Measurements from ENCODE around the gene FNDC3B. TPM values are rescaled to one million over a fixed set of nuclear protein-coding genes. Genes with fewer than 3 reads are reported as not detected.
"Not testable (repeated sequence)": the region's sequence is repeated elsewhere in the genome, so short reads cannot be mapped to it uniquely, and the experiment has no call there.

FNDC3B gene
- total RNA-seq, 1 donor from 2014 or later: 153 TPM

DNA sequence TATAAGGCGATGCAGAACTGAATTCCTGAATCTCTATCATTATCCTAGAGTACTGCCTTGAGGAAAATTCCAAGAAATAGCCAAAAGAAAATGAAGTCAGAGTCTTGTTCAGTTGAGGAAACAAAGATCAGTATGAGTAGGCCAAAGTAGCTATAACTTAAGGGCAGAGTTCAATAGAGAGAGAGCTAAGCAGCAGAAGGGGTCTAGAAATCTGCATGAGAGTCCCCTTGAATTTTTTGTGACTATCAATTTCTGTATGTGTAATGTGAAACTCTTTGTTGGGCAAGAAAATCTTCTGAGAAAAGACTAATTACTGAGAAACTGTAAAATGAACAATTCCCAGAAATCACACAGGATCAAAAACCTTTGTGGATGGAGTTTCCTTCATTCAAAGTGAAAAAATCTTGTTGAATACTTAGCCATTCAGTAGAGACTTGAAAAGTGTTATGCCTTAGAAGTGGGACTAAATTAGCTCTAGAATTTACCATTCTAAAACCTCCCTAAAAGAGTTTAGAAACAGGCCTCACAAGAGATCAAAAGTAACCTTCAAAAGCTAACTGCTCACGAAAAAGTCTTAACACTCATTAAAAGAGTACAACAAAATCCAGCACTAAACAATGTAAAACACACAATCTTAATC, 43.1 kb upstream of the FNDC3B start:
- H3K4me1 ChIP-seq: no peaks in the 10 kb centered on the region
- intact Hi-C loops (cut with DNase I): no loop called here
- no peaks in the 10 kb centered on the region for H3K36me3 ChIP-seq
- no peaks in the 10 kb centered on the region for H3K27me3 ChIP-seq (ENCODE audit: low read depth)
- DNase-seq (no peak), ATAC-seq (no peak)
- no peak overlapping the region for H3K27ac ChIP-seq
- no peak overlapping the region for H3K4me3 ChIP-seq
- TF ChIP-seq, protein P1, sequence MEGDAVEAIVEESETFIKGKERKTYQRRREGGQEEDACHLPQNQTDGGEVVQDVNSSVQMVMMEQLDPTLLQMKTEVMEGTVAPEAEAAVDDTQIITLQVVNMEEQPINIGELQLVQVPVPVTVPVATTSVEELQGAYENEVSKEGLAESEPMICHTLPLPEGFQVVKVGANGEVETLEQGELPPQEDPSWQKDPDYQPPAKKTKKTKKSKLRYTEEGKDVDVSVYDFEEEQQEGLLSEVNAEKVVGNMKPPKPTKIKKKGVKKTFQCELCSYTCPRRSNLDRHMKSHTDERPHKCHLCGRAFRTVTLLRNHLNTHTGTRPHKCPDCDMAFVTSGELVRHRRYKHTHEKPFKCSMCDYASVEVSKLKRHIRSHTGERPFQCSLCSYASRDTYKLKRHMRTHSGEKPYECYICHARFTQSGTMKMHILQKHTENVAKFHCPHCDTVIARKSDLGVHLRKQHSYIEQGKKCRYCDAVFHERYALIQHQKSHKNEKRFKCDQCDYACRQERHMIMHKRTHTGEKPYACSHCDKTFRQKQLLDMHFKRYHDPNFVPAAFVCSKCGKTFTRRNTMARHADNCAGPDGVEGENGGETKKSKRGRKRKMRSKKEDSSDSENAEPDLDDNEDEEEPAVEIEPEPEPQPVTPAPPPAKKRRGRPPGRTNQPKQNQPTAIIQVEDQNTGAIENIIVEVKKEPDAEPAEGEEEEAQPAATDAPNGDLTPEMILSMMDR (IDR thresholded peaks at IDR 0.05): no peak
- peaks cover 11% of the 10 kb centered on the region for H3K9me3 ChIP-seq

DNA sequence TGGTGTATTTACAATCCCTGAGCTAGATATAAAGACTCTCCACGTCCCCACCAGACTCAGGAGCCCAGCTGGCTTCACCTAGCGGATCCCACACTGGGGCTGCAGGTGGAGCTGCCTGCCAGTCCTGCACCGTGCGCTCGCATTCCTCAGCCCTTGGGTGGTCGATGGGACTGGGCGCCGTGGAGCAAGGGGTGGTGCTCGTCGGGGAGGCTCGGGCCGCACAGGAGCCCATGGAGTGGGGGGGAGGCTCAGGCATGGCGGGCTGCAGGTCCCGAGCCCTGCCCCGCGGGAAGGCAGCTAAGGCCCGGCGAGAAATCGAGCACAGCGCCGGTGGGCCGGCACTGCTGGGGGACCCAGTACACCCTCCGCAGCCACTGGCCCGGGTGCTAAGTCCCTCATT, 40.6 kb upstream of the FNDC3B start:
- intact Hi-C loops (cut with DNase I); DNase-seq; H3K4me3 ChIP-seq; H3K27me3 ChIP-seq (ENCODE audit: low read depth); H3K36me3 ChIP-seq; H3K4me1 ChIP-seq; H3K27ac ChIP-seq; ATAC-seq: not testable (repeated sequence)
- H3K9me3 ChIP-seq: peaks cover 11% of the 10 kb centered on the region

- intact Hi-C loops (cut with DNase I); H3K27ac ChIP-seq; H3K4me3 ChIP-seq; H3K9me3 ChIP-seq; H3K36me3 ChIP-seq; ATAC-seq; DNase-seq; H3K4me1 ChIP-seq; H3K27me3 ChIP-seq (ENCODE audit: low read depth): not testable (repeated sequence)
Measured at GRCh38 chr3:172001616-172002015, 37.8 kb upstream of the FNDC3B start.

DNA sequence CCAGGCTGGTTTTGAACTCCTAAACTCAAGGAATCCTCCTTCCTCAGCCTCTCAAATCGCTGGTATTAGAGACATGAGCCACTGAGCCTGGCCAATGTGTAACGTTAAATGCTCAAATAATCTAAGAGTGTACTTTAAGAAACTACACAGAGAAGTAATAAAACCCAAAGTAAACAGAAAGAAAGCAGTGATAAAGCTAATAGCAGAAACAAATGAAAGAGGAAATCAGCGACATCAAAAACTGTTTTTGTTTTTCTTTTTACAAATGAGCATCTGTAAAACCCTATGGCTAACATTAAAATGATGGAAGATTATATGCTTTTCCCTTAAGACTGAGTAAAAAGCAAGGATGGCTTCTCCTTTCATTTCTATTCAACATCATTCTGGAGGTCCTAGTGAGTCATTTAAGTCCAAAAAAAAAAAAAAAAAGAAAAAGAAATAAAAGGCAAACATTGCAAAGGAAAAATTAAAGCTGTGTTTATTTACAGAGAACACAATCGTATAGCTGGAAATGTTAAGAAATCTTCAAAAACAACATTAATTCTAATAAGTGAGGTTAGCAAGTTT, 36.8 kb upstream of the FNDC3B start:
- Histone ChIP-seq H3K4me1 (no peaks in the 10 kb centered on the region), H3K27me3 (ENCODE audit: low read depth) (no peaks in the 10 kb centered on the region), H3K4me3 (no peak overlapping the region), H3K36me3 (no peaks in the 10 kb centered on the region), H3K27ac (no peak overlapping the region), H3K9me3 (no peaks in the 10 kb centered on the region)
- ATAC-seq (no peak), DNase-seq (no peak)
- intact Hi-C loops (cut with DNase I): no loop called here
- TF ChIP-seq, protein P1 (IDR thresholded peaks at IDR 0.05): no peak

- H3K4me3 ChIP-seq: no peak overlapping the region
- DNase-seq (no peak), ATAC-seq (no peak)
- H3K9me3 ChIP-seq: no peaks in the 10 kb centered on the region
- intact Hi-C loops (cut with DNase I): no loop called here
- no peaks in the 10 kb centered on the region for H3K27me3 ChIP-seq (ENCODE audit: low read depth)
- no peaks in the 10 kb centered on the region for H3K36me3 ChIP-seq
- TF ChIP-seq, protein P1 (IDR thresholded peaks at IDR 0.05): no peak
- no peaks in the 10 kb centered on the region for H3K4me1 ChIP-seq
- H3K27ac ChIP-seq: no peak overlapping the region
Measured at GRCh38 chr3:172003146-172003545, 36.2 kb upstream of the FNDC3B start.

GRCh38 chr3:172007065-172007370, 32.4 kb upstream of the FNDC3B start:
- ATAC-seq: no peak
- TF ChIP-seq, protein P1 (IDR thresholded peaks at IDR 0.05): no peak
- Histone ChIP-seq H3K27me3 (ENCODE audit: low read depth) (no peaks in the 10 kb centered on the region), H3K4me1 (no peaks in the 10 kb centered on the region), H3K9me3 (no peaks in the 10 kb centered on the region), H3K36me3 (no peaks in the 10 kb centered on the region), H3K27ac (no peak overlapping the region), H3K4me3 (no peak overlapping the region)
- no peak for DNase-seq
- intact Hi-C loops (cut with DNase I): no loop called here
